Activated CD4-positive, alpha-beta T cell treated with anti-CD3 and anti-CD28 coated beads, Interleukin-2, amount 10 ng/mL, durations not matched to agents 7 days and 5 days (primary cell): ENCODE results near the gene FTO. TPM values are rescaled to one million over a fixed set of nuclear protein-coding genes. Genes with fewer than 3 reads are reported as not detected.
"Not testable (repeated sequence)": the region's sequence is repeated elsewhere in the genome, so short reads cannot be mapped to it uniquely, and the experiment has no call there.

Experiments
- CTCF ChIA-PET: fragments of 350-600 bp; sonication (Branson Sonifier 250); formaldehyde crosslinking; loops from one replicate; lab custom pipeline; 2021; ENCODE audit warnings: antibody characterized with exemption; lab: Charles Lee
- POLR2A ChIA-PET: fragments of 350-600 bp; sonication (Branson Sonifier 250); formaldehyde crosslinking; loops from one replicate; lab custom pipeline; 2021; ENCODE audit warnings: antibody characterized with exemption; lab: Charles Lee
- DNase-seq: peaks from one replicate; pipeline ENCODE4 v3.0.0-alpha.2; 2020
- H3K27ac Mint-ChIP-seq: one replicate; pipeline ENCODE4 v1.8.0; 2021; ENCODE audit warnings: mild to moderate bottlenecking, moderate library complexity, mixed read lengths
- H3K27me3 Mint-ChIP-seq: one replicate; pipeline ENCODE4 v1.8.0; 2021; ENCODE audit warnings: mixed read lengths
- H3K36me3 Mint-ChIP-seq: one replicate; pipeline ENCODE4 v1.8.0; 2021; ENCODE audit warnings: low read depth, mixed read lengths
- H3K4me1 Mint-ChIP-seq: one replicate; pipeline ENCODE4 v1.8.0; 2021; ENCODE audit warnings: mixed read lengths
- H3K4me3 Mint-ChIP-seq: one replicate; pipeline ENCODE4 v1.8.0; 2021; ENCODE audit warnings: mild to moderate bottlenecking, moderate library complexity, mixed read lengths
- H3K9me3 Mint-ChIP-seq: one replicate; pipeline ENCODE4 v1.8.0; 2021; ENCODE audit warnings: mixed read lengths
- total RNA-seq, 2 experiments: library from RNA; stranded (reverse); gene quantifications; one replicate each; pipeline ENCODE4 v1.2.3, GENCODE V29; 2021

FTO gene
- 10 to 100 TPM; 44.2 to 44.3 TPM for total RNA-seq

DNA sequence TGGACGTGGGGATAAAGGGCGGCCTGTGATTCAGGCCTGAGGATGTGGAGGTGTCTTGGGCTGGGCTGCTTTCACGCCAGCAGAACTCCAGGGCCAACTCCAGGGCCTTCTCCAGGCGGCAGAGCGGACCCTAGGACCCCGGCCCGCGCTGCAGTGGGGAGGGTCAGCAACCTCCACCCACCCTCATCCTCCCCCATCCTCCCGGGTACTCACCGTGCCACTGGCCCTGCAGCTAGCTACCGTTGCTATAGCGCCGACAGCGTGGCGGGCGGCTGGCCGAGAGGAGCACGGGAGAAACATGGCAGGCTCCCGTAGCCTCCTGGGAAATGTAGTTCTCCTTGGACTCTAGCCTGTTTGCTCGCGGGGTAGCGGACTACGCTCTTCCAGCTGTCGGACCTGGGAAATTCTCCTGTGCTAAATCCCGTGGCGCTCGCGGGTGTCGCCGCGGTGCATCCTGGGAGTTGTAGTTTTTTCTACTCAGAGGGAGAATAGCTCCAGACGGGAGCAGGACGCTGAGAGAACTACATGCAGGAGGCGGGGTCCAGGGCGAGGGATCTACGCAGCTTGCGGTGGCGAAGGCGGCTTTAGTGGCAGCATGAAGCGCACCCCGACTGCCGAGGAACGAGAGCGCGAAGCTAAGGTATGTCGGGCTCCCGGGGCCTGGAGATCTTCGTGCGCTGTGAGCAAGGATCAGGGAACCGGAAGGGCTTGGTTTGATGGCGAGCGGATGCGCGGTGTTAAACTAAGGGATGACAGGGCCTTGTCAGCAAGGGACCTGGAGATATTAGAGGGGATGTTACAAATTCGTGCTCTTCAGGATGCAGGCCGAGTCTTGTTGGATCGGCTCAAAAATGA is at the start of gene FTO, which contains the start of gene RPGRIP1L:
FTO (plus strand) TSS at position 567 of the 855 bp plus-strand sequence.
RPGRIP1L (minus strand) TSS at position 270 of the 855 bp plus-strand sequence. CDS start 3,136 bp downstream, outside the sequence.
- ChIA-PET POLR2A (interaction anchor here (0.6 kb wide), 1 partner anchor 401 kb away, joined by 3 read pairs; no protein-coding TSS in a partner anchor), CTCF (interaction anchor here (1.1 to 1.7 kb wide), 2 partner anchors 12 to 55 kb away, joined by 3 to 4 read pairs; no protein-coding TSS in a partner anchor)
- Mint-ChIP-seq H3K27me3 (no peaks in the 10 kb centered on the region), H3K36me3 (peaks cover 7% of the 10 kb centered on the region), H3K9me3 (no peaks in the 10 kb centered on the region), H3K4me1 (peaks cover 21% of the 10 kb centered on the region), H3K4me3 (peak within 1 kb of the TSS; percentile 92), H3K27ac (peak within 1 kb of the TSS; percentile 93)
- peak; percentile 98 for DNase-seq

DNA sequence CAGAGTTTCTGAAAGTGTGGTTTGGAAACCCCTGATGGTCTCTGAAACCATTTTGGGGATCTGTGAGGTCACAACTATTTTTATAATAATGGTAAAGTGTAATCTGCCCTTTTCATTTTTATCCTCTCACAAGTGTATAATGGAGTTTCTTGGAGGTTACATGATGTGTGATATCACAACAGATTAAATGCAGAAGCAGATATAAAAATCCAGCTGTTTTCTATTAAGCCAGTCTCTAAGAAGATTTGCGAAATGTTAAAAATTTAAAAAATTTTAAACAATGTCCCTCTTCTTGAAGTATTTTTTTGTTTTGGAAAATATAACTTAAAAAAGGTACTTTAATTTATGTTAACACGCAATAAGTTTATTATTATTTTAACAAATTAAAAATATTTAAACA is 49.0 kb upstream of the FTO start:
- no peaks in the 10 kb centered on the region for H3K27me3 Mint-ChIP-seq
- no peaks in the 10 kb centered on the region for H3K36me3 Mint-ChIP-seq
- no peaks in the 10 kb centered on the region for H3K4me1 Mint-ChIP-seq
- no peak overlapping the region for H3K27ac Mint-ChIP-seq
- ChIA-PET CTCF (no interaction called here), POLR2A (no interaction called here)
- DNase-seq, result no peak
- H3K9me3 Mint-ChIP-seq, result no peaks in the 10 kb centered on the region
- no peak overlapping the region for H3K4me3 Mint-ChIP-seq

DNA sequence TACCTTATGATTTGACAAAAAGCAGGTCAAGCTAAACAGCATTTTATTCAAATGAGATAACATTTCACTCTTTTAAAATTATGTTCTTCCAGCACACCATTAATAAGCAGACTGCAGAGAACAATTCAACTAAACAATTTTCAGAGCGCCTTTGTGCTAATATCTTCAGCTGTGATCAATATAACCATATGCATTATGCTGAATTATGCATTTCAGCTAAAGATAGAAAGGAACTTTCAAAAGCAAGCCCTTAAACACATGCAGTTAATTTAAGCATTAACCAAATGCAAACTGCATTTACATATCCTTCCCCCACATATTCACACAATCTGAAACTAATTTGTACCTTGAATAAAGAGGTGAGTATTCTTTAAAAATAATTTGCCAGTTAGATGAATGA is 41.9 kb upstream of the FTO start:
- H3K4me1 Mint-ChIP-seq, result peaks cover 5% of the 10 kb centered on the region

DNA sequence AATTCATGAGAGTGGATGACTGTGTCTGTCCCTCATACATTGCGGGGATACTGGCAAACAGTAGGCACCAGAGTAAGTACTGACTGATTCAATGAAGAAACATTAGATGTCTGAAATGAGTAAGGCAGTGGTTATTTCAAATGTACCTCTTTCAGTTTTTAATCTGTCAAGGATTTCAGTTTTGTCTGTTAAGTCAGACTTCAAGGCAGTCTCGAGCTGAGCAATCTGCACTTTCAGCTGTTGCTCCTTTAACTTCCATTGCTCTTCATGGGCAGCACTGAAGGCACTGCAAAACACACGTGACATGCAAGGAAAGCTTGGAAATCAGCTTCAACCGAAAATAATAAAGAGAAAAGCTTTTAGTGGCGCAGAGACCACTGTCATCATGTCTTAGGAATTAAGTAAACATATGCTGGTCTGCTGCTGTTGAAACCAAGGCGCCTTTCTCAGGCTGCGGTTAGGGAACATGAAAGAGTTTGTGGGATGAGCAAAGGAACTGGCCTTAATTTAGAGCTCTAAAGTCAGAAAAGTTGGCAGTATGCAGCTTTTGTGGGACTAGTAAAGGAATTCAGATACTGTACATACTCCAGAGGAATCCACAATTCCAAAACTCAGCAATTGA is 39.1 kb upstream of the FTO start:
- Mint-ChIP-seq H3K4me3 (no peak overlapping the region), H3K36me3 (no peaks in the 10 kb centered on the region), H3K27me3 (no peaks in the 10 kb centered on the region), H3K9me3 (no peaks in the 10 kb centered on the region), H3K4me1 (peaks cover 5% of the 10 kb centered on the region), H3K27ac (no peak overlapping the region)
- CTCF ChIA-PET, result no interaction called here
- no peak for DNase-seq
- POLR2A ChIA-PET, result no interaction called here

More for the DNA sequence above, 41.9 kb upstream of the FTO start:
- ChIA-PET POLR2A (no interaction called here), CTCF (no interaction called here)
- Mint-ChIP-seq H3K27me3 (no peaks in the 10 kb centered on the region), H3K27ac (no peak overlapping the region), H3K9me3 (no peaks in the 10 kb centered on the region), H3K4me3 (no peak overlapping the region), H3K36me3 (no peaks in the 10 kb centered on the region)
- no peak for DNase-seq

DNA sequence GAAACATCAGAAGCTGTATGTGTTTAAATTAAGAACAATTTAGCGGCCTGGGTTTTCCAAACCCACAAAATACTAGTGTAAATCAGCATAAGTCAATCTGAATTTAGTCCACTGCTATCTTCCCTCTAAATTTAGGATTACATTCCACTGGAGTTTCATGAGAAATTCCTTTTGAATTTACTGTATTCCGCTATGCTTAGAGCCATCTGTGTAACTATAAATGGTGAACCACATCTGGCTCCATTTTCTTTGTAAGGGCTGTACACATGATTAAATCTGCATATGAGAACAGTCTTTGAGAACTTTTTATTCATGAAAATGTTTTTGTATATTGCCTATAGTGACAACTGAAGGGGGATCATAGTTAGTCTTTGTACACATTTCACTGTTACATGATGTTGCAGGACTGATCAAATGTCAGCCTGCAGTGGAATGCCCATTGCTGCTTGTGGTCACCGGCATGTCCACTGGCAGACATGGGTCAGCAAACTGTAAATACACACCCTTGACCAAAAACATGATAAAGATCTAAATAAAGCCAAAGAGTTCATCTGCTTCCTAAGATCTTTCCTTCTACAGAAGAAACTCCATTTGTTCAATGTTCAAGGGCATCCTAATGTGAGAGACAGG is 37.1 kb upstream of the FTO start:
- no peak overlapping the region for H3K4me3 Mint-ChIP-seq
- no peak overlapping the region for H3K27ac Mint-ChIP-seq
- H3K36me3 Mint-ChIP-seq, result no peaks in the 10 kb centered on the region
- peaks cover 5% of the 10 kb centered on the region for H3K4me1 Mint-ChIP-seq
- H3K9me3 Mint-ChIP-seq, result no peaks in the 10 kb centered on the region
- H3K27me3 Mint-ChIP-seq, result no peaks in the 10 kb centered on the region
- ChIA-PET CTCF (no interaction called here), POLR2A (no interaction called here)
- DNase-seq, result no peak

DNA sequence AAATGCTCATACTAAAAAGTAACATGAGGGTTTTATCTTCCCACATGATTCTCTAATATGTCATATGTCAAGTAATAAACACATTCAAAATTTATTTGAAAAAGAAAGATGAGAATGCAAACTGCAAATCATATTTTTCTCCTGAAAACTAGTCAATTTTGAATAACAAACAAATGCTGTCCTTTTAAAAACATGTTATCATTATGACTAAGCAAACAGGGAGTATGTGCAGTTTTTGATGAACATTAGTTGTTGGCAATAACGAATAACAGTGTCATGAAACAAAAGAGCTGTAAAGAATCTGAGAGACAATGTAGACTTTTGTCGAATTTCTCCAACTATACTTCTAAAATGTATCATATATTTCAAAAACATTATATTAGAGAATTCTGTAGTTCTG is 35.1 kb upstream of the FTO start:
- no peak overlapping the region for H3K27ac Mint-ChIP-seq
- H3K36me3 Mint-ChIP-seq, result no peaks in the 10 kb centered on the region
- ChIA-PET CTCF (no interaction called here), POLR2A (no interaction called here)
- H3K27me3 Mint-ChIP-seq, result no peaks in the 10 kb centered on the region
- H3K4me1 Mint-ChIP-seq, result peaks cover 5% of the 10 kb centered on the region
- no peak overlapping the region for H3K4me3 Mint-ChIP-seq
- H3K9me3 Mint-ChIP-seq, result no peaks in the 10 kb centered on the region
- no peak for DNase-seq

DNA sequence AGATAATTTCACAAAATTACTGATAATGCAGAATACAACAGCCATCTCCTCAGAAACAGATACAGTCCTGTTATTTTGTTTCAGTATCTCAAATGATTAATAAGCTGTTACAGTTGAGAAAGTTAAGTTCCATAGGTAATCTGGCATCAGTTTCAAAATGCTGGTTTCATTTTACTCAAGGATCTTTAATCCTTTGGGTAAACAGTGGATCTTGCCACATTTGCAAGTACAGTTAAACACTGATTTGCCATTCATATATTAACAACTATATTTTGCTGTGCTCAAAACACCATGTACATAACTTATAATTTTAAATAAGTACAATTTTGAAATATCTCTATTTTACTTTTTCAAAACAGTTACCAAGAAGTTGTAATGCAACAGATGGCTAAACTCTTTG is 31.5 kb upstream of the FTO start:
- POLR2A ChIA-PET, result no interaction called here
- no peak overlapping the region for H3K4me3 Mint-ChIP-seq
- H3K36me3 Mint-ChIP-seq, result no peaks in the 10 kb centered on the region

DNA sequence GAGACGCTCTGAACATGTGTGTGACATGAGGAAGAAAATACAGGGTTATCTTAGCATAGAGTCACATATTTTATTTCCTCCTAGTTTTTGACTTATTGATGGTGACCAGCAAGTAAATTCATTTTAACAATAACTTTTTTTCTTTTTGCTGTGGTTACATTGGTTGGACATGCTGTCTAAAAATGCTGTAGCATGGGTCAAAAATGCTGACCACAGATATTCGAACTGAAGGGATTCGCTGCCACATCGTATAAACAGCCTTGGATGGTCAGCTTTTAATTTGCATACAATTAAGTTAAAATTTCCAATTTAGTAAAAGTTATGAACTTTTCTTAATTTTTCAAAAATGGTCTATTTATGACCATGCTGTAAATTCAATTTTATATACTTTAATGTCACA is 30.8 kb upstream of the FTO start:
- no peaks in the 10 kb centered on the region for H3K36me3 Mint-ChIP-seq
- H3K27me3 Mint-ChIP-seq, result no peaks in the 10 kb centered on the region
- no peak for DNase-seq
- ChIA-PET CTCF (no interaction called here), POLR2A (no interaction called here)
- no peaks in the 10 kb centered on the region for H3K9me3 Mint-ChIP-seq
- no peak overlapping the region for H3K4me3 Mint-ChIP-seq
- no peak overlapping the region for H3K27ac Mint-ChIP-seq
- no peaks in the 10 kb centered on the region for H3K4me1 Mint-ChIP-seq

More for the DNA sequence above, 31.5 kb upstream of the FTO start:
- no peaks in the 10 kb centered on the region for H3K9me3 Mint-ChIP-seq
- no peaks in the 10 kb centered on the region for H3K4me1 Mint-ChIP-seq
- CTCF ChIA-PET, result no interaction called here
- no peak for DNase-seq
- no peaks in the 10 kb centered on the region for H3K27me3 Mint-ChIP-seq
- no peak overlapping the region for H3K27ac Mint-ChIP-seq

DNA sequence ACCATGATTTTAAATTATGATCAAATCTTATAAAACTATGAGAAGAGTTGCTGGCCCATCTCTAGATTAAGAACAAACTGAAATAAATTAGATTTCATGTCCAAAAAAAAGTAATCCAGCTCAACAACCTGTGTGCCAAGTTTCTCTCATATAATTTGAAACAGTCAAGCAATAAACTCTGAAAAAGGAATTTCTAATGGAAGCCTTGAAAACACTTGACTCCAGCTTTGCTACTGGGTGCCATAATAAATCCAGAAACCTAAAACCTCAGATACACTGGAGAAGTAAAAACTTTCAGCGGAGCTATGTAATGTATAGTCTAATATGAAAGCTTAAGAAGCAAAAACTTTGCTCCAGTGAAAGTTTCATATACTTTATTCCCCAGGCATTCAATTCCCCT is 25.8 kb upstream of the FTO start:
- Mint-ChIP-seq H3K4me3 (no peak overlapping the region), H3K36me3 (peaks cover 2% of the 10 kb centered on the region), H3K9me3 (no peaks in the 10 kb centered on the region), H3K4me1 (no peaks in the 10 kb centered on the region), H3K27me3 (no peaks in the 10 kb centered on the region), H3K27ac (no peak overlapping the region)
- ChIA-PET POLR2A (no interaction called here), CTCF (no interaction called here)
- no peak for DNase-seq

DNA sequence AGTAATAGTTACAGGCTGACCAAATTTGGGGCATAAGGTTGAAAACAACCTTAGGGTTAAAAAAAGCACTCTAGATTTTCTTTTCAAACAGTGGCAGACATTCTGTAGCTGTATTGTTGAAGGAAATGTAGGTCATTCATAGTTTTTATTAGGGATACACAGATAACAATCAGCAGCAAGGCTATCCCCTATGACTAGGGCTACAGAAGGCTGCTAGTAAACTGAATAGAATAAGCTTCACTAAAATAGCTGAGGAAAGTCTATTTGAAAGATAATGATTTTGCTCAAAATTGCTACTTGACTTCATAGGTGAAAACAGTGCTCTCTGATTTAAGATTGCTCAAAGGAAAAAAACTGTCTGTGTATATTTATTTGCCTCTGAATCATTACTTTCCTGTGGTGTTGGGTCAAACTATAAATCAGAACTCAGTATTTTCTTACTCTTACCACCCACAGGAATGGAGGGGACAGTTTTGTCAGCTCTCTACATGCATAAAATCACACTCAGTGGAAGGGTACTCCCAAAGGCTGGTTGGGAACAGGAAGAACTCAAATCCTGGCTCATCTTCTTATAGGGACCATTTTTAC is 25.1 kb upstream of the FTO start:
- ChIA-PET CTCF (no interaction called here), POLR2A (no interaction called here)
- Mint-ChIP-seq H3K4me3 (no peak overlapping the region), H3K36me3 (peaks cover 7% of the 10 kb centered on the region), H3K4me1 (no peaks in the 10 kb centered on the region), H3K27me3 (no peaks in the 10 kb centered on the region), H3K27ac (no peak overlapping the region), H3K9me3 (no peaks in the 10 kb centered on the region)
- DNase-seq, result no peak

DNA sequence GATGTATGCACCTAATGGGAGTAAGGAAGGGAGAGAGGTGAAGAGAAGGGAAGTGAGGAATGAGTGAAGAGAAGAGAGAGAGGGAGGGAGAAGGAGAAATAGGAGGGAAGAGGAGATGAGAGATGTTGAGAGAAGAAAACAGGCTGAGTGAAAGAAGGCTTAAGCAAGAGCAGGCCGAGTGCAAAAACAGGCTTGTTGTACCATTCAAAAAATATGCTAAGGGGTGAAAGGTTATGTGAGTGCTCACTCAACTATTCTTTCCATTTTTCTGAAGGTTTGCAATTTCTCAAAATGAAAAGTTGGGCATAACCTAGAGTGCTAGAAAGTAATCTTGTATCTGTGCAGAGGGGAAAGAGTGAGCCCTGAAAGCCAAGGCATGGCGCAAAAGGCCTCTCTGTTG is 23.2 kb upstream of the FTO start:
- Mint-ChIP-seq H3K4me3 (no peak overlapping the region), H3K27me3 (no peaks in the 10 kb centered on the region), H3K27ac (no peak overlapping the region), H3K4me1 (no peaks in the 10 kb centered on the region), H3K36me3 (peaks cover 13% of the 10 kb centered on the region), H3K9me3 (peaks cover 2% of the 10 kb centered on the region)
- ChIA-PET CTCF (no interaction called here), POLR2A (no interaction called here)
- no peak for DNase-seq

DNA sequence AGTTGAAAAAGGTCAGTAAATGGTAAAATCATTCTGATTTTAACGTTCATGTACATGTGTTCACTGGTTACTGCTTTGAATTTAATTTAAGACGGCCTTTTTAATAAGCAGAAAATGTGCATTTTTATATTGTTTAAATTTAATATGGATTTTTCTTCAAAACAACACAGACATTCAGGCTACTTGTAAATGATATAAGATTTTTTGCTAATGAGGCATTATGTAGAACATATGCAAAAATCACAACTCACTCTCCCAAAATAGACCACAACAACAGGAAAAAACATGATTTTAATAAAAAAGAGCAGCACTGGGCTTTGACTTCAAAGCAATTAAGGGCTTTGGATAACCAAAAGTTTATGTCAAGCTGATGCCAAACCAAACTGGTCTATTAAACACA is 22.6 kb upstream of the FTO start:
- H3K4me1 Mint-ChIP-seq, result no peaks in the 10 kb centered on the region
- H3K36me3 Mint-ChIP-seq, result peaks cover 13% of the 10 kb centered on the region
- no peak overlapping the region for H3K4me3 Mint-ChIP-seq
- H3K27ac Mint-ChIP-seq, result no peak overlapping the region
- ChIA-PET CTCF (no interaction called here), POLR2A (no interaction called here)
- H3K27me3 Mint-ChIP-seq, result no peaks in the 10 kb centered on the region
- DNase-seq, result no peak
- H3K9me3 Mint-ChIP-seq, result peaks cover 2% of the 10 kb centered on the region

DNA sequence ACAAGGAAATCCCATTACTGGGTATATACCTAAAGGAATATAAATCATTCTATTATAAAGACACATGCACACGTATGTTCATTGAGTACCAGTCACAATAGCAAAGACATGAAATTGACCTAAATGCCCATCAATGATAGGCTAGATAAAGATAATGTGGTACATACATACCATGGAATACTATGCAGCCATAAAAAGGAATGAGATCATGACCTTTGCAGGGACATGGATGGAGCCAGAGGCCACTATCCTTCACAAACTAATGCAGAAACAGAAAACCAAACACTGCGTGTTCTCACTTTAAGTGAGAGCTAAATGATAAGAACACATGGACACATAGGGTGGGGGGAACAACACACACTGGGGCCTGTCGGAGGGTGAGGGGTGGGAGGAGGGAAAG is 18.6 kb upstream of the FTO start:
- H3K27ac Mint-ChIP-seq, CTCF ChIA-PET, H3K9me3 Mint-ChIP-seq, H3K4me1 Mint-ChIP-seq, POLR2A ChIA-PET, H3K4me3 Mint-ChIP-seq, H3K27me3 Mint-ChIP-seq, DNase-seq: not testable (repeated sequence)
- peaks cover 13% of the 10 kb centered on the region for H3K36me3 Mint-ChIP-seq
